ENCODE measurements around the gene HLA-DMA. TPM values are rescaled to one million over a fixed set of nuclear protein-coding genes. Genes with fewer than 3 reads are reported as not detected.
A peak's percentile ranks its signal among the peaks of the same experiment; 100 is the strongest.

The HLA-DMA gene
- total RNA-seq, 2 experiments from 2014 or later, result 11.8 TPM

DNA sequence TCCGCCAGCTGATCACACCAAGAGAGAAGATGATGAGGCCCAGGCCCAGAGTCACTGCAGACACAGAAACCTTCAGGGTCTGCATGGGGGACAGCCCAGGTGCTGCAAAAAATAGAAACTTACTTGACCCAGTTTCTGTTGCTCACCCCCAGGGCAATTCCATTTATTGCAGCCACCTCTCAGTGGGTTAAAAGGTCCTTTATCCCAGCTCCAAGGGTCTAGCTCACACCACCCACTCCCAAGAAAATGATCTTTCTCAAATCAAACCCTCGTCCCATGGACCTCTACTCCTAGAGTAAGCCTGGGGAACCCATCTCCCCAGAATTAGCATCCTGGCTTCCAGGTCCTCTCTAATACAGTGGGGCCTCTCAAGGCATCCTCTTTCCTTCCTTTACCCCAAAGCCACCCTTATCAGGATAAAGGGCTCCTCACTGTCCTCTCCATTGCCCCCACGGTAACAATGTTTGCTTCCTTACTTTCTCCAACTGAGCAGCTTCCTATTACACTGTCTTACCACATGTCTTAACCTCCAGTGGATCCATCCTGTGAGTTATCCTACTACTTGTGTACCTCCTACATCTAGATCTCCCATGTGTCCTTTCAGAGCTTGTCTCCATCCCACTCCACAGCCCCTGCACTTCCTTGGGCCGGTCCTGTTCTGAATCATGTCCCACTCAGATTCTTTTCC is 17.2 kb downstream of the HLA-DMA start:
- ATAC-seq (no peak), DNase-seq (no peak)
- Mint-ChIP-seq H3K27ac (no peak overlapping the region), H3K4me1 (peaks cover 11% of the 10 kb centered on the region), H3K9me3 (ENCODE audit: low read depth) (no peaks in the 10 kb centered on the region), H3K36me3 (ENCODE audit: low read depth) (no peaks in the 10 kb centered on the region), H3K27me3 (no peaks in the 10 kb centered on the region), H3K4me3 (no peak overlapping the region)
- CTCF ChIA-PET, result interaction anchor here (0.9 to 7.6 kb wide), 7 partner anchors 7 to 50 kb away, joined by 3 to 107 read pairs (median 36); partner anchors contain the start of genes HLA-DMA and HLA-DMB
- intact Hi-C loops (cut with DNase I, micrococcal nuclease), result no loop called here
- POLR2A ChIA-PET, result interaction anchor here (1.1 kb wide), 1 partner anchor 32 kb away, joined by 3 read pairs; no protein-coding TSS in a partner anchor

GRCh38 chr6:32933661-32934085 is 19.2 kb downstream of the HLA-DMA start:
- ATAC-seq (peak; percentile 69), DNase-seq (peak; percentile 85)
- H3K4me3 Mint-ChIP-seq, result no peak overlapping the region
- POLR2A ChIA-PET, result interaction anchor here (0.6 to 2.1 kb wide), 5 partner anchors 36 to 65 kb away, joined by 3 to 19 read pairs (median 6); no protein-coding TSS in a partner anchor
- CTCF ChIA-PET, result interaction anchor here (0.6 to 5.6 kb wide), 39 partner anchors 9 to 875 kb away, joined by 3 to 154 read pairs (median 6); partner anchors contain the start of genes HLA-DMA and HLA-DMB
- H3K27ac Mint-ChIP-seq, result no peak overlapping the region
- H3K4me1 Mint-ChIP-seq, result peaks cover 5% of the 10 kb centered on the region
- H3K27me3 Mint-ChIP-seq, result no peaks in the 10 kb centered on the region
- intact Hi-C loops (cut with DNase I, micrococcal nuclease), result loop anchor here (1.0 to 5.0 kb wide), 5 partner anchors 13 to 52 kb away; partner anchors contain the start of genes BRD2 (in 2 of the 2) and HLA-DMA (in 1 of the 2)
- no peaks in the 10 kb centered on the region for H3K36me3 Mint-ChIP-seq (ENCODE audit: low read depth)
- H3K9me3 Mint-ChIP-seq (ENCODE audit: low read depth), result no peaks in the 10 kb centered on the region

- Mint-ChIP-seq H3K4me3 (no peak overlapping the region), H3K27ac (no peak overlapping the region), H3K27me3 (no peaks in the 10 kb centered on the region), H3K9me3 (ENCODE audit: low read depth) (no peaks in the 10 kb centered on the region), H3K4me1 (peaks cover 5% of the 10 kb centered on the region), H3K36me3 (ENCODE audit: low read depth) (no peaks in the 10 kb centered on the region)
- DNase-seq (no peak), ATAC-seq (no peak)
- CTCF ChIA-PET, result interaction anchor here (0.6 to 5.6 kb wide), 16 partner anchors 9 to 111 kb away, joined by 3 to 154 read pairs (median 10); partner anchors contain the start of genes HLA-DMA and HLA-DMB
- POLR2A ChIA-PET, result interaction anchor here (0.9 to 1.2 kb wide), 3 partner anchors 40 to 50 kb away, joined by 3 to 5 read pairs (median 3); no protein-coding TSS in a partner anchor
- intact Hi-C loops (cut with DNase I, micrococcal nuclease), result loop anchor here (2.0 to 5.0 kb wide), 2 partner anchors 15 to 35 kb away; partner anchors contain the start of gene BRD2 (in 2 of the 2)
Observed at GRCh38 chr6:32932132-32932868, 20.6 kb downstream of the HLA-DMA start.

DNA sequence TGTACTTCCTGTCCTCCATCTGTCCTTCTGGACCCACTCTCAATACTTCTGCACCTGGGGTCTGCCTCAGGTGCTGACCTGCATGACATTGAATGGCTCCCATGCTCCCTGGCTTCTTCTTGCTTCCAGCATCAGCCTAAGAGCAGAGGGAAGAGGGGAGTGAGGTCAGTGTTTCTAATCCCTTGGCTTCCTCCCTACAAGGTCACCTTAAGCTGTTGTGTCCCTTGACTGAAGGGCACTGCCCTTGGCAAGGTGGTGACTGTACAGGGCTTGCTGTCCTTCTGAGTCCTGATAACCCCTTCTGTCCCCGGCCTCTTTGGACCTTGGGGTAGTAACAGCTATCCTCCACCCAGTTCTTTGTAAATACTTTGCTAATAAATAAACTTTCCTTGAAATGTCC is 21.7 kb downstream of the HLA-DMA start:
- Mint-ChIP-seq H3K4me1 (peaks cover 5% of the 10 kb centered on the region), H3K27ac (no peak overlapping the region), H3K4me3 (no peak overlapping the region), H3K9me3 (ENCODE audit: low read depth) (no peaks in the 10 kb centered on the region), H3K27me3 (no peaks in the 10 kb centered on the region), H3K36me3 (ENCODE audit: low read depth) (no peaks in the 10 kb centered on the region)
- ChIA-PET POLR2A (interaction anchor here (1.2 to 1.5 kb wide), 2 partner anchors 51 to 53 kb away, joined by 3 to 5 read pairs; no protein-coding TSS in a partner anchor), CTCF (interaction anchor here (0.9 to 4.9 kb wide), 7 partner anchors 10 to 56 kb away, joined by 3 to 154 read pairs (median 5); partner anchors contain the start of gene HLA-DMA)
- intact Hi-C loops (cut with DNase I, micrococcal nuclease), result loop anchor here (5.0 kb wide), 1 partner anchor 36 kb away; the partner anchor contains the start of gene BRD2 (in 2 of the 2)
- DNase-seq (no peak), ATAC-seq (no peak)

GRCh38 chr6:32922083-32922482 is 30.8 kb downstream of the HLA-DMA start:
- POLR2A ChIA-PET, result no interaction called here
- CTCF ChIA-PET, result interaction anchor here (1.0 to 1.6 kb wide), 4 partner anchors 9 to 62 kb away, joined by 3 to 8 read pairs (median 3); no protein-coding TSS in a partner anchor
- peaks cover 2% of the 10 kb centered on the region for H3K27me3 Mint-ChIP-seq
- DNase-seq (no peak), ATAC-seq (no peak)
- no peak overlapping the region for H3K27ac Mint-ChIP-seq
- no peaks in the 10 kb centered on the region for H3K4me1 Mint-ChIP-seq
- no peaks in the 10 kb centered on the region for H3K9me3 Mint-ChIP-seq (ENCODE audit: low read depth)
- intact Hi-C loops (cut with DNase I, micrococcal nuclease), result no loop called here
- no peak overlapping the region for H3K4me3 Mint-ChIP-seq
- H3K36me3 Mint-ChIP-seq (ENCODE audit: low read depth), result no peaks in the 10 kb centered on the region

- no peaks in the 10 kb centered on the region for H3K36me3 Mint-ChIP-seq (ENCODE audit: low read depth)
- H3K27me3 Mint-ChIP-seq, result peaks cover 2% of the 10 kb centered on the region
- POLR2A ChIA-PET, result no interaction called here
- DNase-seq, result no peak
- intact Hi-C loops (cut with DNase I, micrococcal nuclease), result no loop called here
- no peak overlapping the region for H3K4me3 Mint-ChIP-seq
- CTCF ChIA-PET, result interaction anchor here (0.9 to 2.4 kb wide), 6 partner anchors 12 to 82 kb away, joined by 3 to 8 read pairs (median 4); partner anchors contain the start of genes HLA-DMA and TAP2
- H3K27ac Mint-ChIP-seq, result no peak overlapping the region
- H3K4me1 Mint-ChIP-seq, result no peaks in the 10 kb centered on the region
- ATAC-seq, result no peak
- no peaks in the 10 kb centered on the region for H3K9me3 Mint-ChIP-seq (ENCODE audit: low read depth)
Observed at GRCh38 chr6:32920715-32921114, 32.2 kb downstream of the HLA-DMA start.

GRCh38 chr6:32912951-32913350 is 39.9 kb downstream of the HLA-DMA start:
- no peaks in the 10 kb centered on the region for H3K36me3 Mint-ChIP-seq (ENCODE audit: low read depth)
- no peak overlapping the region for H3K27ac Mint-ChIP-seq
- peaks cover 7% of the 10 kb centered on the region for H3K27me3 Mint-ChIP-seq
- H3K4me1 Mint-ChIP-seq, result no peaks in the 10 kb centered on the region
- no peaks in the 10 kb centered on the region for H3K9me3 Mint-ChIP-seq (ENCODE audit: low read depth)
- DNase-seq (no peak), ATAC-seq (no peak)
- POLR2A ChIA-PET, result interaction anchor here (1.0 kb wide), 1 partner anchor 59 kb away, joined by 4 read pairs; no protein-coding TSS in a partner anchor
- CTCF ChIA-PET, result interaction anchor here (0.7 to 2.0 kb wide), 12 partner anchors 8 to 959 kb away, joined by 3 to 8 read pairs (median 5); partner anchors contain the start of genes HLA-DMA and HLA-DMB
- no peak overlapping the region for H3K4me3 Mint-ChIP-seq
- intact Hi-C loops (cut with DNase I, micrococcal nuclease), result no loop called here

DNA sequence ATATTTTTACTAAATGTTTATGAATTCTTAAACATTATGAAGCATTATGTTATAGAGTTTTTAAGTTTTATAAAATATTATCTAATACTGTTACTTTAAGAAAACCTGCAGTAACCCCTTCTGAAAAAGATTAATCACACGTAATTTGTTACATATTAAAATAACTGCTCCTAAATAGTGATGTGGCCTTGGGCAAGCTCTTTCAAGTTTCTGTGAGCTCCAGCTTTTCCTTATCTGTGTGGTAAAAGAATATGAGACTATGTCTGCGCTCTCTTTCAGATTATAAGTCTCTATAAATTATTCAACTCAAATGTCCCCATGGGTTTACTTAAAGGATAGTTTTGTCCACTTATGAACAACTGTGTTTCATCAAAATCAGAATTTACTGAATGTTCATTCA is 44.0 kb downstream of the HLA-DMA start:
- DNase-seq (no peak), ATAC-seq (no peak)
- intact Hi-C loops (cut with DNase I, micrococcal nuclease), result no loop called here
- peaks cover 6% of the 10 kb centered on the region for H3K27me3 Mint-ChIP-seq
- H3K4me1 Mint-ChIP-seq, result no peaks in the 10 kb centered on the region
- no peak overlapping the region for H3K27ac Mint-ChIP-seq
- CTCF ChIA-PET, result interaction anchor here (0.7 to 1.4 kb wide), 3 partner anchors 12 to 444 kb away, joined by 3 to 4 read pairs (median 3); partner anchors contain the start of gene HLA-DMA
- H3K9me3 Mint-ChIP-seq (ENCODE audit: low read depth), result no peaks in the 10 kb centered on the region
- H3K36me3 Mint-ChIP-seq (ENCODE audit: low read depth), result no peaks in the 10 kb centered on the region
- H3K4me3 Mint-ChIP-seq, result no peak overlapping the region
- POLR2A ChIA-PET, result interaction anchor here (0.6 kb wide), 1 partner anchor 62 kb away, joined by 4 read pairs; no protein-coding TSS in a partner anchor

DNA sequence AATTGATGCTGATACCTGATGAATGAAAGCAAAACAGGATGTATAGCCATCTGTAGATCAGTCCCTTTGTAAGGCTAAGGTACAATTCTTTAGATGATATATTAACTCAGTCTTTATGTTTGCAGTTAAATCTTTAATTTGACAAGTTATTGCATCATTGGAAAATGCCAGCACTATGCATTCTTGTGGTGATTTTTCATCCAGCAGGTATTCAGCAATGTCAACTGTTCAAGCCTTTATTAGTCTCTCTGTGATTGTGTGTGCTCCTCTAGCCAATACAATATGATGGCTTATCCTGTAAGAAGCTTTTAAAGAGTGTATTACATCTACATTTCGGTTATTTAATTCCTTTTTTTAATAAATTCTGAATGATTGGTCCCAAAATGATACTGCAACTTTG is 46.4 kb downstream of the HLA-DMA start:
- ATAC-seq, result no peak
- Mint-ChIP-seq H3K27me3 (peaks cover 4% of the 10 kb centered on the region), H3K36me3 (ENCODE audit: low read depth) (no peaks in the 10 kb centered on the region), H3K27ac (no peak overlapping the region), H3K4me3 (no peak overlapping the region), H3K4me1 (no peaks in the 10 kb centered on the region), H3K9me3 (ENCODE audit: low read depth) (no peaks in the 10 kb centered on the region)
- intact Hi-C loops (cut with DNase I, micrococcal nuclease), result no loop called here
- CTCF ChIA-PET, result interaction anchor here (0.8 to 1.8 kb wide), 2 partner anchors 27 to 38 kb away, joined by 3 to 7 read pairs; no protein-coding TSS in a partner anchor
- POLR2A ChIA-PET, result no interaction called here
- no peak for DNase-seq

DNA sequence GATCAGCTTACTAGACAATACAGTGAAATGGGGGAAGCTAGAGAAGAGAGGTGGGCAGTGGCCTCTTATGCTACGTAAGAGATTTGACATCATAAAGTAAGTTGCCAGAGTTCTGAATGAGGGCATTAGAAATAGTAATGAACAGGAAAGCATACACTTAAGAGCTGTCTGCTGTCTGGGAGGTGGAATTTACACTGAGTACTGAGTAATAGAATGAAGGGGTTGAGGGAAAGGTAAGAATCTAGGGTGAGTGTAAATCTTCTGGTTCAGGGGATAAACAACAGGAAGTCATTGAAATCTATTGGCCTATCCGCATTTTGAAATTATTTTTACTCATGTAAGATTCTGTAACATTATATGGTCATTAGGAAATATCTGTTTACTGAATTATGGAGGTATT is 47.8 kb downstream of the HLA-DMA start:
- Mint-ChIP-seq H3K4me1 (no peaks in the 10 kb centered on the region), H3K27ac (no peak overlapping the region), H3K36me3 (ENCODE audit: low read depth) (peaks cover 5% of the 10 kb centered on the region), H3K9me3 (ENCODE audit: low read depth) (no peaks in the 10 kb centered on the region), H3K4me3 (no peak overlapping the region), H3K27me3 (peaks cover 2% of the 10 kb centered on the region)
- intact Hi-C loops (cut with DNase I, micrococcal nuclease), result no loop called here
- ATAC-seq, result no peak
- DNase-seq, result no peak
- CTCF ChIA-PET, result interaction anchor here (0.8 to 1.8 kb wide), 9 partner anchors 8 to 119 kb away, joined by 3 to 8 read pairs (median 5); no protein-coding TSS in a partner anchor
- POLR2A ChIA-PET, result interaction anchor here (0.8 kb wide), 1 partner anchor 67 kb away, joined by 3 read pairs; no protein-coding TSS in a partner anchor
